ENCODE results near the gene CARD6.
"Not testable (repeated sequence)": the region's sequence is repeated elsewhere in the genome, so short reads cannot be mapped to it uniquely, and the experiment has no call there.

GRCh38 chr5:40794340-40794739, 46.8 kb upstream of the CARD6 start:
- not testable (repeated sequence) for TF ChIP-seq CTCF (IDR thresholded peaks at IDR 0.05; ENCODE audit: poor library complexity); EZH2 (IDR thresholded peaks at IDR 0.05; ENCODE audit: borderline replicate concordance); EZH2phosphoT487 (IDR thresholded peaks at IDR 0.05; ENCODE audit: low read depth, severe bottlenecking, unreplicated experiment)

All from hepatocyte (in vitro differentiated cells).